Esophagus squamous epithelium (tissue), 4 donors: ENCODE measurements around the gene CHIC2.

ENCODE experiments used
- CTCF ChIP-seq, 6 experiments: fragments of 450-650 bp in 4 of 6; fragments of 200-600 bp in 2 of 6; sonication (generic) in 2 of 6; IDR thresholded peaks; one replicate each; pipeline ENCODE4 v1.5.1; 2016 to 2019; ENCODE audit warnings: antibody characterized with exemption in 6 of 6, mild to moderate bottlenecking in 4 of 6, moderate library complexity in 4 of 6
- POLR2A ChIP-seq, 4 donors: fragments of 450-650 bp; IDR thresholded peaks; one replicate each; pipeline ENCODE4 v1.6.1; 2017; ENCODE audit warnings: antibody characterized with exemption in 4 of 4, mild to moderate bottlenecking in 4 of 4, moderate library complexity in 3 of 4

GRCh38 chr4:53997898-53998297, 66.5 kb downstream of the CHIC2 start:
- no peak for TF ChIP-seq CTCF (IDR thresholded peaks at IDR 0.05)
- no peak for TF ChIP-seq POLR2A (IDR thresholded peaks at IDR 0.05)
